NCI-H345 treated with DMSO at 0.1 percent for 48 hours (cell line): Measurements from ENCODE around the gene FGR.
"Not testable (repeated sequence)": the region's sequence is repeated elsewhere in the genome, so short reads cannot be mapped to it uniquely, and the experiment has no call there.

Experiments
- DNase-seq: peaks from one replicate; lab custom pipeline; 2025; ENCODE audit not compliant: unreplicated experiment; lab: John Stamatoyannopoulos, UW

The FGR gene

GRCh38 chr1:27635396-27636142 is 584 bp upstream of the FGR start:
- no peak for DNase-seq

GRCh38 chr1:27634177-27634984 is 604 bp downstream of the FGR start:
- no peak for DNase-seq

GRCh38 chr1:27633640-27634176 is 1.3 kb downstream of the FGR start:
- no peak for DNase-seq

- no peak for DNase-seq
These were observed 1.7 kb downstream of the FGR start for GRCh38 chr1:27633298-27633610.

- DNase-seq = no peak
These were observed 2.3 kb downstream of the FGR start for GRCh38 chr1:27632387-27633297.

GRCh38 chr1:27630859-27631491 is 4.0 kb downstream of the FGR start:
- DNase-seq = no peak

- DNase-seq = no peak
These were observed 6.3 kb downstream of the FGR start for GRCh38 chr1:27628712-27629111.

GRCh38 chr1:27627733-27628132 is 7.3 kb downstream of the FGR start:
- DNase-seq = not testable (repeated sequence)

- DNase-seq = no peak
These were observed 7.9 kb downstream of the FGR start for GRCh38 chr1:27627061-27627460.

- no peak for DNase-seq
These were observed 8.7 kb downstream of the FGR start for GRCh38 chr1:27626031-27626935.

GRCh38 chr1:27624467-27625178 is 10.4 kb downstream of the FGR start:
- no peak for DNase-seq

GRCh38 chr1:27623327-27624212 is 11.4 kb downstream of the FGR start:
- DNase-seq = no peak

GRCh38 chr1:27622828-27623227 is 12.2 kb downstream of the FGR start:
- DNase-seq = no peak

GRCh38 chr1:27621051-27621920 is 13.7 kb downstream of the FGR start:
- no peak for DNase-seq

- not testable (repeated sequence) for DNase-seq
These were observed 15.1 kb downstream of the FGR start for GRCh38 chr1:27619782-27620438.

GRCh38 chr1:27618341-27619082 is 16.5 kb downstream of the FGR start:
- no peak for DNase-seq
